Measurements from ENCODE around the gene PLPP4. TPM values are rescaled to one million over a fixed set of nuclear protein-coding genes. Genes with fewer than 3 reads are reported as not detected.

Gene PLPP4
- polyA plus RNA-seq, 1 of the 3 experiments (the other 2 are of a cell fraction): 27.9 TPM

DNA sequence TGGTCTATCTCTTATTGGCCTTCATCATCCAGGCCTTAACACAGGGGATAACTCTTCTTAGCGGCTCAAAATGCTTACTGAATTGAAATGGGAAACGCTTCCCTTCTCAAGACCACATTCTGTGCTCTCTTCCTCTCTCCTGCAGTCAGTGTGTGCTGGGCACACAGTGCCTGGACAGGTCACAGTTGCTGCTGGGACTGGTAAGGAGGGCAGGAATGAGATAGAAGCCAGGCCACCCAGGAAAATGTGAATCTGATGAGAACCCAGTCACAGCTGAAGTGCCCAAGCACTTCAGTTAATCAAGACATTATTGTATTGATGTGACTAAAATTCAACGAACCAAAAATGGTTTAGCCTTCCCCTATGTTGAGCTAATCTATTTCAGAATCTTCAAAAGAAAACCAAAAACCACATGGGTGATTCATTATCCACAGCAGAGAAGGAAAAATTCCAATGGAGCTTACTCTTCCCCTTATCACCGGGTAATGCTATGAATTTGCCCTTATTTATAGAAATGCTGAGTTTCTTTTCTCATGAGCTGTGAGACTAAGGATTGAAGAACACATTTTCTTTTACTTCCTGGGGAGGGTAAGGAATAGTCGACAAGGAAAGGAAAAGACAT lies 41.2 kb upstream of the PLPP4 start (continued):
- TF ChIP-seq, protein P1, sequence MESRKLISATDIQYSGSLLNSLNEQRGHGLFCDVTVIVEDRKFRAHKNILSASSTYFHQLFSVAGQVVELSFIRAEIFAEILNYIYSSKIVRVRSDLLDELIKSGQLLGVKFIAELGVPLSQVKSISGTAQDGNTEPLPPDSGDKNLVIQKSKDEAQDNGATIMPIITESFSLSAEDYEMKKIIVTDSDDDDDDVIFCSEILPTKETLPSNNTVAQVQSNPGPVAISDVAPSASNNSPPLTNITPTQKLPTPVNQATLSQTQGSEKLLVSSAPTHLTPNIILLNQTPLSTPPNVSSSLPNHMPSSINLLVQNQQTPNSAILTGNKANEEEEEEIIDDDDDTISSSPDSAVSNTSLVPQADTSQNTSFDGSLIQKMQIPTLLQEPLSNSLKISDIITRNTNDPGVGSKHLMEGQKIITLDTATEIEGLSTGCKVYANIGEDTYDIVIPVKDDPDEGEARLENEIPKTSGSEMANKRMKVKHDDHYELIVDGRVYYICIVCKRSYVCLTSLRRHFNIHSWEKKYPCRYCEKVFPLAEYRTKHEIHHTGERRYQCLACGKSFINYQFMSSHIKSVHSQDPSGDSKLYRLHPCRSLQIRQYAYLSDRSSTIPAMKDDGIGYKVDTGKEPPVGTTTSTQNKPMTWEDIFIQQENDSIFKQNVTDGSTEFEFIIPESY (IDR thresholded peaks at IDR 0.05; ENCODE audit: borderline replicate concordance, low read depth): 0 out of 2 replicates have a peak, but pooled peaks have one; percentile 56
- TF ChIP-seq, protein P2, sequence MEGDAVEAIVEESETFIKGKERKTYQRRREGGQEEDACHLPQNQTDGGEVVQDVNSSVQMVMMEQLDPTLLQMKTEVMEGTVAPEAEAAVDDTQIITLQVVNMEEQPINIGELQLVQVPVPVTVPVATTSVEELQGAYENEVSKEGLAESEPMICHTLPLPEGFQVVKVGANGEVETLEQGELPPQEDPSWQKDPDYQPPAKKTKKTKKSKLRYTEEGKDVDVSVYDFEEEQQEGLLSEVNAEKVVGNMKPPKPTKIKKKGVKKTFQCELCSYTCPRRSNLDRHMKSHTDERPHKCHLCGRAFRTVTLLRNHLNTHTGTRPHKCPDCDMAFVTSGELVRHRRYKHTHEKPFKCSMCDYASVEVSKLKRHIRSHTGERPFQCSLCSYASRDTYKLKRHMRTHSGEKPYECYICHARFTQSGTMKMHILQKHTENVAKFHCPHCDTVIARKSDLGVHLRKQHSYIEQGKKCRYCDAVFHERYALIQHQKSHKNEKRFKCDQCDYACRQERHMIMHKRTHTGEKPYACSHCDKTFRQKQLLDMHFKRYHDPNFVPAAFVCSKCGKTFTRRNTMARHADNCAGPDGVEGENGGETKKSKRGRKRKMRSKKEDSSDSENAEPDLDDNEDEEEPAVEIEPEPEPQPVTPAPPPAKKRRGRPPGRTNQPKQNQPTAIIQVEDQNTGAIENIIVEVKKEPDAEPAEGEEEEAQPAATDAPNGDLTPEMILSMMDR (IDR thresholded peaks at IDR 0.05): no peak
- TF ChIP-seq FOXM1 (IDR thresholded peaks at IDR 0.05; ENCODE audit: low read depth): peak; percentile 70; the same call in 1 of the 2 replicates
- TF ChIP-seq ELF1 (IDR thresholded peaks at IDR 0.05): peak; percentile 34; the same call in 1 of the 2 replicates
- TF ChIP-seq JUND (IDR thresholded peaks at IDR 0.05): peak; percentile 97
- TF ChIP-seq MEF2A (IDR thresholded peaks at IDR 0.05; ENCODE audit: borderline replicate concordance, low read depth): peak; percentile 96
- TF ChIP-seq CHD2 (IDR thresholded peaks at IDR 0.05; ENCODE audit: low read length, partially characterized antibody): no peak
- no peak for TF ChIP-seq NRF1 (IDR thresholded peaks at IDR 0.05; ENCODE audit: low read depth, low read length)
- no peak for TF ChIP-seq SMC3 (IDR thresholded peaks at IDR 0.05; ENCODE audit: low read depth, low read length)

DNA sequence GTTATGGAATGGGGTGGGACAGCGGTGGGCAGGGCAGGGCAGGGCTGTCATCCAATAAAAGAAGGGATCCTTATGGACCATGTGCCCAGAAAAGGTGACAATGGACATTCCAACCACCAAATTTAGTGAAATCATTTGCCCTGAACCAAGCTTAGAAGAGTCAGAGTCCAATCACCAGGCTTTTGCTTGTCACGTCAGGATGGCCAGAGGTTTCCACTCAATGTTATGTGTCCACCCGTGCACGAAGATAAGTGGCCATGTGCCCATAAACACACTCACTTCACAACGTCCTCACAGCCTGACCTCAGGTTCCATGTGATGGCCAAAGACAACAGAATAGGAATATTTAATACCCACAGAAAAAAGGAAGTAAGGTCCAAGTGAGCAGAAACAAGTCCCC lies 36.6 kb upstream of the PLPP4 start:
- H3K4me1 ChIP-seq (ENCODE audit: control insufficient read depth in 1 of 2, insufficient read depth in 2 of 2, low read depth in 1 of 2, low read length in 1 of 2): peaks cover 0 to 17% of the 10 kb centered on the region in 2 experiments; a peak in 3 of 4 replicates
- TF ChIP-seq MXI1 (IDR thresholded peaks at IDR 0.05; ENCODE audit: low read depth, low read length): no peak
- TF ChIP-seq RXRA (IDR thresholded peaks at IDR 0.05; ENCODE audit: borderline replicate concordance, low read depth): no peak
- no peak for TF ChIP-seq GABPA (IDR thresholded peaks at IDR 0.05; ENCODE audit: low read depth)
- TF ChIP-seq FOSL2 (IDR thresholded peaks at IDR 0.05; ENCODE audit: borderline replicate concordance, low read depth): no peak
- TF ChIP-seq, protein P2 (IDR thresholded peaks at IDR 0.05): no peak
- TF ChIP-seq, protein P3, sequence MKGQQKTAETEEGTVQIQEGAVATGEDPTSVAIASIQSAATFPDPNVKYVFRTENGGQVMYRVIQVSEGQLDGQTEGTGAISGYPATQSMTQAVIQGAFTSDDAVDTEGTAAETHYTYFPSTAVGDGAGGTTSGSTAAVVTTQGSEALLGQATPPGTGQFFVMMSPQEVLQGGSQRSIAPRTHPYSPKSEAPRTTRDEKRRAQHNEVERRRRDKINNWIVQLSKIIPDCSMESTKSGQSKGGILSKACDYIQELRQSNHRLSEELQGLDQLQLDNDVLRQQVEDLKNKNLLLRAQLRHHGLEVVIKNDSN (IDR thresholded peaks at IDR 0.05; ENCODE audit: borderline replicate concordance, low read depth): no peak
- TF ChIP-seq NFIC (IDR thresholded peaks at IDR 0.05; ENCODE audit: borderline replicate concordance): no peak
- TF ChIP-seq MEF2A (IDR thresholded peaks at IDR 0.05; ENCODE audit: borderline replicate concordance, low read depth): no peak
- no peak for TF ChIP-seq RAD21 (IDR thresholded peaks at IDR 0.05; ENCODE audit: low read length)
- TF ChIP-seq, protein P4, sequence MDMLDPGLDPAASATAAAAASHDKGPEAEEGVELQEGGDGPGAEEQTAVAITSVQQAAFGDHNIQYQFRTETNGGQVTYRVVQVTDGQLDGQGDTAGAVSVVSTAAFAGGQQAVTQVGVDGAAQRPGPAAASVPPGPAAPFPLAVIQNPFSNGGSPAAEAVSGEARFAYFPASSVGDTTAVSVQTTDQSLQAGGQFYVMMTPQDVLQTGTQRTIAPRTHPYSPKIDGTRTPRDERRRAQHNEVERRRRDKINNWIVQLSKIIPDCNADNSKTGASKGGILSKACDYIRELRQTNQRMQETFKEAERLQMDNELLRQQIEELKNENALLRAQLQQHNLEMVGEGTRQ (IDR thresholded peaks at IDR 0.05; ENCODE audit: borderline replicate concordance, low read depth, low read length): no peak
- no peak for TF ChIP-seq JUND (IDR thresholded peaks at IDR 0.05)
- TF ChIP-seq TCF12 (IDR thresholded peaks at IDR 0.05): no peak
- TF ChIP-seq POLR2AphosphoS5 (IDR thresholded peaks at IDR 0.05; ENCODE audit: low read depth, low read length): no peak
- TF ChIP-seq RCOR1 (IDR thresholded peaks at IDR 0.05; ENCODE audit: low read length): no peak
- H3K27ac ChIP-seq (ENCODE audit: low read depth in 2 of 2, low read length in 1 of 2): peak overlapping the region in 1 of 2 experiments; percentile 9; a peak in 1 of 4 replicates
- H3K4me3 ChIP-seq (ENCODE audit: low read depth in 2 of 2, low read length in 1 of 2): no peak overlapping the region
- no peaks in the 10 kb centered on the region for H3K27me3 ChIP-seq (ENCODE audit: insufficient read depth)
- no peaks in the 10 kb centered on the region for H4K20me1 ChIP-seq (ENCODE audit: insufficient read depth)
- H2AFZ ChIP-seq (ENCODE audit: low read depth): no peak overlapping the region
- H3K9me2 ChIP-seq: no peaks in the 10 kb centered on the region
- no peak overlapping the region for H3K4me2 ChIP-seq
- H3K79me2 ChIP-seq (ENCODE audit: insufficient read depth): no peaks in the 10 kb centered on the region
- no peak overlapping the region for H3K9ac ChIP-seq
- WGBS (ENCODE audit: low lambda C conversion rate): 83% methylated on average over 5 of the region's 5 CpGs
- peaks cover 52% of the 10 kb centered on the region for H3F3A ChIP-seq (replicated peaks; ENCODE audit: insufficient read depth)
- ChIA-PET POLR2A (no interaction called here), CTCF (interaction anchor here (0.7 to 1.2 kb wide), 4 partner anchors 13 to 316 kb away, joined by 3 to 5 read pairs (median 3); no protein-coding TSS in a partner anchor)
- H3K36me3 ChIP-seq (replicated peaks in 1 of 2; ENCODE audit: control insufficient read depth in 1 of 2, insufficient read depth in 2 of 2, low read length in 1 of 2): no peaks in the 10 kb centered on the region
- DNase-seq: no peak
- peaks cover 10% of the 10 kb centered on the region; the same call in 1 of the 2 replicates for H3K9me3 ChIP-seq

Data from SK-N-SH (cell line).